ENCODE measurements around the gene DUSP7. TPM values are rescaled to one million over a fixed set of nuclear protein-coding genes. Genes with fewer than 3 reads are reported as not detected.
A peak's percentile ranks its signal among the peaks of the same experiment; 100 is the strongest.

DUSP7 gene
- total and polyA plus RNA-seq, 9 of the 15 experiments (the other 6 are each of a cell fraction or from before 2014, with no cell fraction given), result 0.45 to 15.8 (median 8.2) TPM

- TF ChIP-seq ERF (CRISPR knock-in tag; IDR thresholded peaks at IDR 0.05), result 0 out of 2 replicates have a peak, but pooled peaks have one; percentile 30
- TF ChIP-seq TOE1 (IDR thresholded peaks at IDR 0.05; ENCODE audit: borderline replicate concordance), result peak; percentile 94
- no peak for TF ChIP-seq TOE1 (CRISPR knock-in tag; IDR thresholded peaks at IDR 0.05; ENCODE audit: borderline replicate concordance, low read depth)
- TF ChIP-seq RAD51 (IDR thresholded peaks at IDR 0.05; ENCODE audit: borderline replicate concordance, low read depth), result peak; percentile 95
- peak; percentile 52 for TF ChIP-seq SAP30 (IDR thresholded peaks at IDR 0.05; ENCODE audit: borderline replicate concordance, insufficient read depth, low read depth, low read length, poor library complexity, severe bottlenecking)
- no peak for TF ChIP-seq MEF2D (tag; conservative IDR thresholded peaks at IDR 0.05; ENCODE audit: low read depth)
- no peak for TF ChIP-seq ZNF707 (CRISPR knock-in tag; conservative IDR thresholded peaks at IDR 0.05)
- TF ChIP-seq ARID2 (IDR thresholded peaks at IDR 0.05), result no peak
- TF ChIP-seq RBFOX2 (IDR thresholded peaks at IDR 0.05; ENCODE audit: low read depth, low read length), result 0 out of 2 replicates have a peak, but pooled peaks have one; percentile 30
- TF ChIP-seq FOXK2 (conservative IDR thresholded peaks at IDR 0.05 in 1 of 2, IDR thresholded peaks at IDR 0.05 in 1 of 2; ENCODE audit: low read depth in 2 of 2), result peak; percentile 35 to 54; a peak in 2 of 4 replicates
- peak; percentile 67 for TF ChIP-seq NKRF (IDR thresholded peaks at IDR 0.05; ENCODE audit: borderline replicate concordance)
- peak; percentile 42; the same call in 1 of the 2 replicates for TF ChIP-seq ZFX (CRISPR knock-in tag; IDR thresholded peaks at IDR 0.05)
- TF ChIP-seq CLOCK (CRISPR knock-in tag; IDR thresholded peaks at IDR 0.05; ENCODE audit: borderline replicate concordance), result peak; percentile 87
- 0 out of 2 replicates have a peak, but pooled peaks have one; percentile 25 for TF ChIP-seq CTBP1 (IDR thresholded peaks at IDR 0.05; ENCODE audit: borderline replicate concordance)
- peak; percentile 88 for TF ChIP-seq MBD2 (IDR thresholded peaks at IDR 0.05; ENCODE audit: borderline replicate concordance, low read depth)
- peak; percentile 45 for TF ChIP-seq HMGN3 (IDR thresholded peaks at IDR 0.05; ENCODE audit: borderline replicate concordance, extremely low read depth, insufficient read length, low read depth, low read length)
- TF ChIP-seq HNRNPUL1 (IDR thresholded peaks at IDR 0.05; ENCODE audit: low read length), result no peak
- TF ChIP-seq HNRNPK (IDR thresholded peaks at IDR 0.05; ENCODE audit: low read depth, low read length, poor library complexity, severe bottlenecking), result no peak
- no peak for TF ChIP-seq NFE2 (IDR thresholded peaks at IDR 0.05; ENCODE audit: low read depth)
- TF ChIP-seq RBM25 (IDR thresholded peaks at IDR 0.05; ENCODE audit: low read depth, low read length, severe bottlenecking), result peak; percentile 77
- TF ChIP-seq TFE3 (CRISPR knock-in tag; IDR thresholded peaks at IDR 0.05), result peak; percentile 90
Measured at GRCh38 chr3:52056968-52057811, 819 bp upstream of the DUSP7 start (continued).
